ENCODE data around the gene AK9. TPM values are rescaled to one million over a fixed set of nuclear protein-coding genes. Genes with fewer than 3 reads are reported as not detected.
"Not testable (repeated sequence)": the region's sequence is repeated elsewhere in the genome, so short reads cannot be mapped to it uniquely, and the experiment has no call there.

The AK9 gene
- total and polyA plus RNA-seq, 7 experiments from 2014 or later = 5.8 to 19.5 (median 7.3) TPM

DNA sequence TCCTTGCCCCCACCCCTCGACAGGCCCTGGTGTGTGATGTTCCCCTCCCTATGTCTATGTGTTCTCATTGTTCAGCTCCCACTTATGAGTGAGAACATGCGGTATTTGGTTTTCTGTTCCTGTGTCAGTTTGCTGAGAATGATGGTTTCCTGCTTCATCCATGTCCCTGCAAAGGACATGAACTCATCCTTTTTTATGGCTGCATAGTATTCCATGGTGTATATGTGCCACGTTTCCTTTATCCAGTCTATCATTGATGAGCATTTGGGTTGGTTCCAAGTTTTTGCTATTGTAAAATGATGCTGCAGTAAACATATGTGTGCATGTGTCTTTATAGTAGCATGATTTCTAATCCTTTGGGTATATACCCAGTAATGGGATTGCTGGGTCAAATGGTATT is 34.2 kb upstream of the AK9 start:
- not testable (repeated sequence) for H3K27ac ChIP-seq (ENCODE audit: low read depth, low read length); H3K4me3 Mint-ChIP-seq
- H3K36me3 Mint-ChIP-seq = peaks cover 16 to 65% (median 43%) of the 10 kb centered on the region in 5 donors

DNA sequence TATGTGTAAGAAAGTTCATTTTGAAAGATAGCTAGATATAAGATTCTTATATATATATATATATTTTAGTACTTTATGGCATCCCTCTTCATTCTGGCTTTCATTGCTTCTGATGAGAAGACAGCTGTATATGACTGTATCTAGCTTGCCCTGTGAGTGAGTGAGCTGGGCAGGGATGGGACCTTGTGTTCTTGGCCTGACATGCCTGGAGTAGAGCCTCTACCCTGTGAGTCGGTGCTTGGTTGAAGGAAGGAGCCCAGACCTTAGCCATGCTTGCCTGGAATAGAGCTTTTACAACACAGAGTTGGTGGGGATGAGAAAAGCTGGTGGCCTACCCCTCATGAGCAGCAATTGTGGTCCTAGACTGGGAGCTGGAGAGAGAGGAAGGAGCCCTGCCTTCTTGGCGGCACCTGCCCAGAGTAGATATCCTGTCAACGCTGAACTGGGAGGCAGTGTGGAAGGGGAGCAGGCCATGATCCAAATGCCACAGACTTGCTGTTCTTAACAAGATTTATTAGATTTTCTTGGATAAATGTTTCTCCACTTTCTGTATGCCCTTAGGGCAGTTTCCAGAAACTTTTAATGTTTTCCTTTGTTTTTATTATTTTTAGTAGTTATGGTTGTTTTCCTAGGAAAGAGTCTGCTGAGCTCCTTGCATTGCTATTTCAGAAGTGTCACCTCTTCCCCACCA is 31.7 kb upstream of the AK9 start:
- CTCF ChIA-PET = no interaction called here
- H3K36me3 Mint-ChIP-seq = peaks cover 16 to 73% (median 42%) of the 10 kb centered on the region in 5 donors
- DNase-seq = no peak
- peaks cover 0 to 6% (median 0%) of the 10 kb centered on the region in 11 donors for H3K9me3 Mint-ChIP-seq
- H3K4me1 Mint-ChIP-seq = peaks cover 0 to 3% (median 0%) of the 10 kb centered on the region in 7 donors
- intact Hi-C loops (cut with micrococcal nuclease) = no loop called here
- H3K27ac Mint-ChIP-seq = no peak overlapping the region
- Histone ChIP-seq H3K27ac (ENCODE audit: low read depth, low read length) (no peak overlapping the region), H3K4me3 (ENCODE audit: low read length) (no peak overlapping the region), H3K9me3 (ENCODE audit: control insufficient read depth in 2 of 3, low read length in 3 of 3) (no peaks in the 10 kb centered on the region), H3K4me1 (ENCODE audit: control insufficient read depth in 2 of 2, insufficient read depth in 2 of 2, low read length in 2 of 2) (no peaks in the 10 kb centered on the region), H3K27me3 (ENCODE audit: control insufficient read depth in 2 of 2, insufficient read depth in 2 of 2, low read length in 2 of 2) (no peaks in the 10 kb centered on the region), H3K36me3 (ENCODE audit: control insufficient read depth in 2 of 3, insufficient read depth in 3 of 3, low read length in 3 of 3) (peaks cover 0 to 26% (median 0%) of the 10 kb centered on the region in 3 experiments)
- no peaks in the 10 kb centered on the region for H3K27me3 Mint-ChIP-seq
- H3K4me3 Mint-ChIP-seq = no peak overlapping the region
- no peak for ATAC-seq
- POLR2A ChIA-PET = no interaction called here

More for the DNA sequence above, 34.2 kb upstream of the AK9 start:
- H3K27me3 Mint-ChIP-seq; DNase-seq; H3K9me3 ChIP-seq (ENCODE audit: control insufficient read depth in 2 of 3, low read length in 3 of 3); intact Hi-C loops (cut with micrococcal nuclease); H3K4me3 ChIP-seq (ENCODE audit: low read length); H3K4me1 Mint-ChIP-seq; ATAC-seq; H3K27ac Mint-ChIP-seq; CTCF ChIA-PET; H3K27me3 ChIP-seq (ENCODE audit: control insufficient read depth in 2 of 2, insufficient read depth in 2 of 2, low read length in 2 of 2); H3K4me1 ChIP-seq (ENCODE audit: control insufficient read depth in 2 of 2, insufficient read depth in 2 of 2, low read length in 2 of 2); POLR2A ChIA-PET; H3K9me3 Mint-ChIP-seq: not testable (repeated sequence)
- H3K36me3 ChIP-seq (ENCODE audit: control insufficient read depth in 2 of 3, insufficient read depth in 3 of 3, low read length in 3 of 3) = peaks cover 0 to 14% (median 0%) of the 10 kb centered on the region in 3 experiments

DNA sequence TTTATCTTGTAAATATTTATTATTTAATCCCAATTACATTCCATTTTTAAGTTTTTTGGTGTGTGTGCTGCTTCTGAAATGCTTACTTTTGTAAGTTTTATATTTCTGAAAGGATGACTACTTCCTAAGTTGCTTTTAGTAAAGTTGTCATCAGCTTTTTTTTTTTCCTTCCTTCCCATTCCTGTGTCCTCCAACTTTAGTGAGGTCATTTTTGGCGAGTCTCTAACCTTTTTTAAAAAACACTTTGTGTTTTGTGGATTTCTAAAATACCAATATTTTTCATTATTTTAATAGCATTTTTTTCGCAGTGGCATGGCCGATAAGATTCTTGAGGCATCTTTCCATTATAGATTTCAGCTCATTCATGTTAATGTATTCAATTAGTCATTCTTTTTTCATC is 31.0 kb upstream of the AK9 start:
- H3K36me3 Mint-ChIP-seq = peaks cover 14 to 74% (median 47%) of the 10 kb centered on the region in 5 donors
- peaks cover 0 to 6% (median 0%) of the 10 kb centered on the region in 7 donors for H3K4me1 Mint-ChIP-seq
- no peak overlapping the region for H3K27ac Mint-ChIP-seq
- H3K27me3 Mint-ChIP-seq = no peaks in the 10 kb centered on the region
- Histone ChIP-seq H3K4me1 (ENCODE audit: control insufficient read depth in 2 of 2, insufficient read depth in 2 of 2, low read length in 2 of 2) (no peaks in the 10 kb centered on the region), H3K27ac (ENCODE audit: low read depth, low read length) (no peak overlapping the region), H3K9me3 (ENCODE audit: control insufficient read depth in 2 of 3, low read length in 3 of 3) (no peaks in the 10 kb centered on the region), H3K4me3 (ENCODE audit: low read length) (no peak overlapping the region), H3K36me3 (ENCODE audit: control insufficient read depth in 2 of 3, insufficient read depth in 3 of 3, low read length in 3 of 3) (peaks cover 0 to 30% (median 0%) of the 10 kb centered on the region in 3 experiments), H3K27me3 (ENCODE audit: control insufficient read depth in 2 of 2, insufficient read depth in 2 of 2, low read length in 2 of 2) (no peaks in the 10 kb centered on the region)
- DNase-seq (no peak), ATAC-seq (no peak)
- POLR2A ChIA-PET = no interaction called here
- CTCF ChIA-PET = no interaction called here
- intact Hi-C loops (cut with micrococcal nuclease) = no loop called here
- peaks cover 0 to 6% (median 0%) of the 10 kb centered on the region in 11 donors for H3K9me3 Mint-ChIP-seq
- H3K4me3 Mint-ChIP-seq = no peak overlapping the region

DNA sequence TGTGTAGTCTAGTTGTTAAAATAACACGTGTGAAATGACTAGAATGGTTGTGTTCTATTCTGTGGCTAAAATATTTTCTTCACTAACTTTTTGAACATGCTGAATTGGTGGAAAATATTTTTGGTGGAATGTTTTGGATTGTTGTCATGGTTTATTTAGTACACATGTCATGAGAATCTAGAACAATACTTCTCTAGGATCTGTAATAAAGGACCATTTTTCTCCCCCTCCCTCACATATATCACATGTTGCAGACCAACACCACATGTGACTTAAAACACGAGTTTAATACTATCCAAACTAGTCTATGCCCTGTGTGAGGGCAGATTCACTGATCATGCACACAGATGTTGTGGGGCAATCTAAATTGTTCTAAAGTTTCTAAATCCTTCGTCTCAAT is 29.3 kb upstream of the AK9 start:
- ChIA-PET CTCF (no interaction called here), POLR2A (no interaction called here)
- no peak overlapping the region for H3K27ac ChIP-seq (ENCODE audit: low read depth, low read length)
- H3K36me3 ChIP-seq (ENCODE audit: control insufficient read depth in 2 of 3, insufficient read depth in 3 of 3, low read length in 3 of 3) = peaks cover 0 to 30% (median 0%) of the 10 kb centered on the region in 3 experiments
- H3K27ac Mint-ChIP-seq = no peak overlapping the region
- H3K36me3 Mint-ChIP-seq = peaks cover 10 to 66% (median 33%) of the 10 kb centered on the region in 5 donors
- no peak overlapping the region for H3K4me3 ChIP-seq (ENCODE audit: low read length)
- H3K4me1 ChIP-seq (ENCODE audit: control insufficient read depth in 2 of 2, insufficient read depth in 2 of 2, low read length in 2 of 2) = no peaks in the 10 kb centered on the region
- peaks cover 0 to 6% (median 0%) of the 10 kb centered on the region in 7 donors for H3K4me1 Mint-ChIP-seq
- DNase-seq (no peak), ATAC-seq (no peak)
- no peak overlapping the region for H3K4me3 Mint-ChIP-seq
- H3K27me3 ChIP-seq (ENCODE audit: control insufficient read depth in 2 of 2, insufficient read depth in 2 of 2, low read length in 2 of 2) = no peaks in the 10 kb centered on the region
- no peaks in the 10 kb centered on the region for H3K9me3 ChIP-seq (ENCODE audit: control insufficient read depth in 2 of 3, low read length in 3 of 3)
- peaks cover 0 to 4% (median 0%) of the 10 kb centered on the region in 11 donors for H3K9me3 Mint-ChIP-seq
- H3K27me3 Mint-ChIP-seq = no peaks in the 10 kb centered on the region
- intact Hi-C loops (cut with micrococcal nuclease) = no loop called here

DNA sequence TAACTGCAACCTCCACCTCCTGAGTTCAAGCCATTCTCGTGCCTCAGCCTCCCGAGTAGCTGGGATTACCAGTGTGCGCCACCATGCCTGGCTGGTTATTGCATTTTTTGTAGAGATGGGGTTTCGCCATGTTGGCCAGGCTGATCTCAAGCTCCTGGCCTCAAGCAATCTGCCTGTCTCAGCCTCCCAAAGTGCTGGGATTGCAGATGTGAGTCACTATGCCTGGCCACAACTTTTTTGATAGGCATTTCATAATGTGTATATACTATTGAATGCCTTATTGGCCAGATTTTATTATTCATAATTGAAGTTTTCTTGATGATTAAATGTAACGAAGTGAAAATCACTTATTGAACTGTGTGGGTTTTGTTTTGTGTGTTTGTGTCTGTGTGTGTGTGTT is 28.0 kb upstream of the AK9 start:
- Mint-ChIP-seq H3K4me3 (no peak overlapping the region), H3K9me3 (no peaks in the 10 kb centered on the region), H3K27ac (no peak overlapping the region), H3K36me3 (peaks cover 3 to 56% (median 23%) of the 10 kb centered on the region in 5 donors), H3K4me1 (peaks cover 0 to 6% (median 0%) of the 10 kb centered on the region in 7 donors), H3K27me3 (no peaks in the 10 kb centered on the region)
- Histone ChIP-seq H3K4me3 (ENCODE audit: low read length) (no peak overlapping the region), H3K4me1 (ENCODE audit: control insufficient read depth in 2 of 2, insufficient read depth in 2 of 2, low read length in 2 of 2) (no peaks in the 10 kb centered on the region), H3K9me3 (ENCODE audit: control insufficient read depth in 2 of 3, low read length in 3 of 3) (no peaks in the 10 kb centered on the region), H3K27me3 (ENCODE audit: control insufficient read depth in 2 of 2, insufficient read depth in 2 of 2, low read length in 2 of 2) (no peaks in the 10 kb centered on the region), H3K27ac (ENCODE audit: low read depth, low read length) (no peak overlapping the region), H3K36me3 (ENCODE audit: control insufficient read depth in 2 of 3, insufficient read depth in 3 of 3, low read length in 3 of 3) (peaks cover 0 to 30% (median 0%) of the 10 kb centered on the region in 3 experiments)
- DNase-seq (no peak), ATAC-seq (no peak)
- ChIA-PET POLR2A (interaction anchor here (0.7 kb wide), 1 partner anchor 290 kb away, joined by 3 read pairs; no protein-coding TSS in a partner anchor), CTCF (interaction anchor here (0.6 kb wide), 1 partner anchor 321 kb away, joined by 3 read pairs; no protein-coding TSS in a partner anchor)
- intact Hi-C loops (cut with micrococcal nuclease) = no loop called here

DNA sequence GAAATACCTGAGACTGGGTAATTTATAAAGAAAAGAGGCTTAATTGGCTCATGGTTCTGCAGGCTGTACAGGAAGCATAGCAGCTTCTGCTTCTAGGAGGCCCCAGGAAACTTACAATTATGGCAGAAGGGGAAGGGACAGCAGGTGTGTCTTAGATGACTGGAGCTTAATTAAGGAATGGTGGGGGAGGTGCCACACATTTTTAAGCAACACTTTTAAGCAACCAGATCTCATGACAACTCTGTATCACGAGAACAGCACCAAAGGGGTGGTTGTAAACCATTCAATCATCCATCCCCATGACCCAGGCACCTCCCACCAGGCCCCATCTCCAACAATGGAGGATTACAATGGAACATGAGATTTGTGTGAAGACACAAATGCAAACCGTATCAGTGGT is 27.0 kb upstream of the AK9 start:
- ChIA-PET CTCF (no interaction called here), POLR2A (no interaction called here)
- Histone ChIP-seq H3K27me3 (ENCODE audit: control insufficient read depth in 2 of 2, insufficient read depth in 2 of 2, low read length in 2 of 2) (no peaks in the 10 kb centered on the region), H3K4me3 (ENCODE audit: low read length) (no peak overlapping the region), H3K9me3 (ENCODE audit: control insufficient read depth in 2 of 3, low read length in 3 of 3) (no peaks in the 10 kb centered on the region), H3K27ac (ENCODE audit: low read depth, low read length) (no peak overlapping the region), H3K36me3 (ENCODE audit: control insufficient read depth in 2 of 3, insufficient read depth in 3 of 3, low read length in 3 of 3) (peaks cover 0 to 25% (median 0%) of the 10 kb centered on the region in 3 experiments), H3K4me1 (ENCODE audit: control insufficient read depth in 2 of 2, insufficient read depth in 2 of 2, low read length in 2 of 2) (no peaks in the 10 kb centered on the region)
- DNase-seq (no peak), ATAC-seq (no peak)
- Mint-ChIP-seq H3K4me3 (no peak overlapping the region), H3K27me3 (no peaks in the 10 kb centered on the region), H3K36me3 (peaks cover 0 to 48% (median 17%) of the 10 kb centered on the region in 5 donors), H3K27ac (no peak overlapping the region), H3K9me3 (no peaks in the 10 kb centered on the region), H3K4me1 (peaks cover 0 to 9% (median 2%) of the 10 kb centered on the region in 7 donors)
- intact Hi-C loops (cut with micrococcal nuclease) = no loop called here

DNA sequence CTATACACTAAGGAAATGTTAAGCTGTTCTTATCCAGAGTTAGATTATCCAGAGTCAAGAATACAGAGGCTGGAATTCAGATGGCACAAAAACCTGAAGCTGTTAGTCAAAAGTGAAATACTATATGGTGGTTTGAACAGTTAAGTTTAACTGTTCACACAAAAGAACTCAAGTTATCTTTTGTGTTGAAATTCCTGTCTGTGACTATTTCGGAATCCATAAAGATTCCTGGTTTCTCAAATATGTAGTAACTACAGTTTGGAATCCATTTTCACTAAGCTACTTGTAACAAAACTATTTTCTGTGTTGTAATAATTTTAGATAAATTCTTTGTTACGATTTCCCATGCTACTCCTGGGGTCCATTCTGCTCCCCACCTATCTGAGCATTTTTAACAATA is 24.6 kb upstream of the AK9 start:
- CTCF ChIA-PET = interaction anchor here (0.8 to 1.6 kb wide), 2 partner anchors 324 to 865 kb away, joined by 3 to 4 read pairs; no protein-coding TSS in a partner anchor
- Mint-ChIP-seq H3K4me3 (no peak overlapping the region), H3K27me3 (no peaks in the 10 kb centered on the region), H3K36me3 (peaks cover 0 to 42% (median 14%) of the 10 kb centered on the region in 5 donors), H3K9me3 (peaks cover 0 to 4% (median 0%) of the 10 kb centered on the region in 11 donors), H3K27ac (no peak overlapping the region), H3K4me1 (peaks cover 0 to 23% (median 12%) of the 10 kb centered on the region in 7 donors)
- intact Hi-C loops (cut with micrococcal nuclease) = no loop called here
- no peak for DNase-seq
- Histone ChIP-seq H3K27ac (ENCODE audit: low read depth, low read length) (no peak overlapping the region), H3K4me1 (ENCODE audit: control insufficient read depth in 2 of 2, insufficient read depth in 2 of 2, low read length in 2 of 2) (no peaks in the 10 kb centered on the region), H3K36me3 (ENCODE audit: control insufficient read depth in 2 of 3, insufficient read depth in 3 of 3, low read length in 3 of 3) (peaks cover 0 to 17% (median 0%) of the 10 kb centered on the region in 3 experiments), H3K27me3 (ENCODE audit: control insufficient read depth in 2 of 2, insufficient read depth in 2 of 2, low read length in 2 of 2) (no peaks in the 10 kb centered on the region), H3K4me3 (ENCODE audit: low read length) (no peak overlapping the region), H3K9me3 (ENCODE audit: control insufficient read depth in 2 of 3, low read length in 3 of 3) (no peaks in the 10 kb centered on the region)
- ATAC-seq = no peak
- POLR2A ChIA-PET = interaction anchor here (0.6 to 0.7 kb wide), 2 partner anchors 41 to 330 kb away, joined by 3 to 4 read pairs; no protein-coding TSS in a partner anchor

All from naive thymus-derived CD4-positive, alpha-beta T cell (primary cell).